Measurements from ENCODE around the gene SEMA6A. TPM values are rescaled to one million over a fixed set of nuclear protein-coding genes. Genes with fewer than 3 reads are reported as not detected.

SEMA6A gene
- total RNA-seq, 1 donor from 2014 or later, result not detected

- no peaks in the 10 kb centered on the region for H3K27me3 Mint-ChIP-seq (ENCODE audit: low read depth)
- intact Hi-C loops (cut with micrococcal nuclease), result no loop called here
- no peak for DNase-seq (ENCODE audit: low spot score)
- H3K9me3 Mint-ChIP-seq, result no peaks in the 10 kb centered on the region
- no peaks in the 10 kb centered on the region for H3K4me1 Mint-ChIP-seq (ENCODE audit: low read depth)
- no peak overlapping the region for H3K27ac Mint-ChIP-seq
- H3K4me3 Mint-ChIP-seq (ENCODE audit: low read depth), result no peak overlapping the region
- no peaks in the 10 kb centered on the region for H3K36me3 Mint-ChIP-seq (ENCODE audit: low read depth)
Measured at GRCh38 chr5:116536316-116537083, 38.1 kb downstream of the SEMA6A start.

GRCh38 chr5:116534964-116535651 is 39.5 kb downstream of the SEMA6A start:
- no peaks in the 10 kb centered on the region for H3K36me3 Mint-ChIP-seq (ENCODE audit: low read depth)
- no peaks in the 10 kb centered on the region for H3K9me3 Mint-ChIP-seq
- no peaks in the 10 kb centered on the region for H3K4me1 Mint-ChIP-seq (ENCODE audit: low read depth)
- intact Hi-C loops (cut with micrococcal nuclease), result no loop called here
- DNase-seq (ENCODE audit: low spot score), result no peak
- no peak overlapping the region for H3K4me3 Mint-ChIP-seq (ENCODE audit: low read depth)
- H3K27ac Mint-ChIP-seq, result no peak overlapping the region
- no peaks in the 10 kb centered on the region for H3K27me3 Mint-ChIP-seq (ENCODE audit: low read depth)

- DNase-seq (ENCODE audit: low spot score), result no peak
- intact Hi-C loops (cut with micrococcal nuclease), result no loop called here
- H3K4me3 Mint-ChIP-seq (ENCODE audit: low read depth), result no peak overlapping the region
- H3K27me3 Mint-ChIP-seq (ENCODE audit: low read depth), result no peaks in the 10 kb centered on the region
- no peak overlapping the region for H3K27ac Mint-ChIP-seq
- H3K9me3 Mint-ChIP-seq, result no peaks in the 10 kb centered on the region
- no peaks in the 10 kb centered on the region for H3K36me3 Mint-ChIP-seq (ENCODE audit: low read depth)
- H3K4me1 Mint-ChIP-seq (ENCODE audit: low read depth), result no peaks in the 10 kb centered on the region
Measured at GRCh38 chr5:116532762-116533525, 41.7 kb downstream of the SEMA6A start.

GRCh38 chr5:116531635-116532034 is 43.0 kb downstream of the SEMA6A start:
- Mint-ChIP-seq H3K9me3 (no peaks in the 10 kb centered on the region), H3K4me1 (ENCODE audit: low read depth) (no peaks in the 10 kb centered on the region), H3K4me3 (ENCODE audit: low read depth) (no peak overlapping the region), H3K36me3 (ENCODE audit: low read depth) (no peaks in the 10 kb centered on the region), H3K27me3 (ENCODE audit: low read depth) (no peaks in the 10 kb centered on the region), H3K27ac (no peak overlapping the region)
- DNase-seq (ENCODE audit: low spot score), result no peak
- intact Hi-C loops (cut with micrococcal nuclease), result no loop called here

GRCh38 chr5:116531117-116531516 is 43.5 kb downstream of the SEMA6A start:
- Mint-ChIP-seq H3K4me1 (ENCODE audit: low read depth) (no peaks in the 10 kb centered on the region), H3K36me3 (ENCODE audit: low read depth) (no peaks in the 10 kb centered on the region), H3K27ac (no peak overlapping the region), H3K27me3 (ENCODE audit: low read depth) (no peaks in the 10 kb centered on the region), H3K9me3 (no peaks in the 10 kb centered on the region), H3K4me3 (ENCODE audit: low read depth) (no peak overlapping the region)
- DNase-seq (ENCODE audit: low spot score), result no peak
- intact Hi-C loops (cut with micrococcal nuclease), result no loop called here

GRCh38 chr5:116530276-116530675 is 44.3 kb downstream of the SEMA6A start:
- H3K4me3 Mint-ChIP-seq (ENCODE audit: low read depth), result no peak overlapping the region
- no peaks in the 10 kb centered on the region for H3K36me3 Mint-ChIP-seq (ENCODE audit: low read depth)
- H3K9me3 Mint-ChIP-seq, result no peaks in the 10 kb centered on the region
- no peaks in the 10 kb centered on the region for H3K4me1 Mint-ChIP-seq (ENCODE audit: low read depth)
- intact Hi-C loops (cut with micrococcal nuclease), result no loop called here
- H3K27ac Mint-ChIP-seq, result no peak overlapping the region
- H3K27me3 Mint-ChIP-seq (ENCODE audit: low read depth), result no peaks in the 10 kb centered on the region
- no peak for DNase-seq (ENCODE audit: low spot score)

GRCh38 chr5:116529615-116530014 is 45.0 kb downstream of the SEMA6A start:
- no peaks in the 10 kb centered on the region for H3K4me1 Mint-ChIP-seq (ENCODE audit: low read depth)
- H3K9me3 Mint-ChIP-seq, result no peaks in the 10 kb centered on the region
- no peak for DNase-seq (ENCODE audit: low spot score)
- H3K27ac Mint-ChIP-seq, result no peak overlapping the region
- no peak overlapping the region for H3K4me3 Mint-ChIP-seq (ENCODE audit: low read depth)
- H3K27me3 Mint-ChIP-seq (ENCODE audit: low read depth), result no peaks in the 10 kb centered on the region
- H3K36me3 Mint-ChIP-seq (ENCODE audit: low read depth), result no peaks in the 10 kb centered on the region
- intact Hi-C loops (cut with micrococcal nuclease), result no loop called here

- no peaks in the 10 kb centered on the region for H3K36me3 Mint-ChIP-seq (ENCODE audit: low read depth)
- intact Hi-C loops (cut with micrococcal nuclease), result no loop called here
- no peak overlapping the region for H3K4me3 Mint-ChIP-seq (ENCODE audit: low read depth)
- no peak for DNase-seq (ENCODE audit: low spot score)
- no peaks in the 10 kb centered on the region for H3K27me3 Mint-ChIP-seq (ENCODE audit: low read depth)
- H3K4me1 Mint-ChIP-seq (ENCODE audit: low read depth), result no peaks in the 10 kb centered on the region
- no peak overlapping the region for H3K27ac Mint-ChIP-seq
- H3K9me3 Mint-ChIP-seq, result no peaks in the 10 kb centered on the region
Measured at GRCh38 chr5:116528519-116529234, 45.9 kb downstream of the SEMA6A start.

GRCh38 chr5:116527582-116527981 is 47.0 kb downstream of the SEMA6A start:
- no peaks in the 10 kb centered on the region for H3K4me1 Mint-ChIP-seq (ENCODE audit: low read depth)
- no peak overlapping the region for H3K27ac Mint-ChIP-seq
- no peaks in the 10 kb centered on the region for H3K27me3 Mint-ChIP-seq (ENCODE audit: low read depth)

GRCh38 chr5:116525674-116526073 is 48.9 kb downstream of the SEMA6A start:
- Mint-ChIP-seq H3K36me3 (ENCODE audit: low read depth) (no peaks in the 10 kb centered on the region), H3K4me1 (ENCODE audit: low read depth) (no peaks in the 10 kb centered on the region), H3K27ac (no peak overlapping the region), H3K27me3 (ENCODE audit: low read depth) (peaks cover 1% of the 10 kb centered on the region), H3K4me3 (ENCODE audit: low read depth) (no peak overlapping the region), H3K9me3 (no peaks in the 10 kb centered on the region)
- no peak for DNase-seq (ENCODE audit: low spot score)
- intact Hi-C loops (cut with micrococcal nuclease), result no loop called here

More at GRCh38 chr5:116527582-116527981, 47.0 kb downstream of the SEMA6A start:
- no peaks in the 10 kb centered on the region for H3K36me3 Mint-ChIP-seq (ENCODE audit: low read depth)
- DNase-seq (ENCODE audit: low spot score), result no peak
- intact Hi-C loops (cut with micrococcal nuclease), result no loop called here
- no peak overlapping the region for H3K4me3 Mint-ChIP-seq (ENCODE audit: low read depth)
- no peaks in the 10 kb centered on the region for H3K9me3 Mint-ChIP-seq

GRCh38 chr5:116524966-116525365 is 49.7 kb downstream of the SEMA6A start:
- Mint-ChIP-seq H3K27ac (no peak overlapping the region), H3K9me3 (no peaks in the 10 kb centered on the region), H3K4me3 (ENCODE audit: low read depth) (no peak overlapping the region), H3K27me3 (ENCODE audit: low read depth) (peaks cover 1% of the 10 kb centered on the region), H3K4me1 (ENCODE audit: low read depth) (no peaks in the 10 kb centered on the region), H3K36me3 (ENCODE audit: low read depth) (no peaks in the 10 kb centered on the region)
- intact Hi-C loops (cut with micrococcal nuclease), result no loop called here
- no peak for DNase-seq (ENCODE audit: low spot score)

GRCh38 chr5:116524051-116524904 is 50.3 kb downstream of the SEMA6A start:
- no peaks in the 10 kb centered on the region for H3K9me3 Mint-ChIP-seq
- H3K27me3 Mint-ChIP-seq (ENCODE audit: low read depth), result peaks cover 1% of the 10 kb centered on the region
- DNase-seq (ENCODE audit: low spot score), result no peak
- H3K4me3 Mint-ChIP-seq (ENCODE audit: low read depth), result no peak overlapping the region
- no peak overlapping the region for H3K27ac Mint-ChIP-seq
- no peaks in the 10 kb centered on the region for H3K4me1 Mint-ChIP-seq (ENCODE audit: low read depth)
- no peaks in the 10 kb centered on the region for H3K36me3 Mint-ChIP-seq (ENCODE audit: low read depth)
- intact Hi-C loops (cut with micrococcal nuclease), result no loop called here

Data from activated T-helper 2 cell treated with anti-CD3 and anti-CD28 coated beads, Interferon-gamma antibody, Interleukin-2, Interleukin-4, amounts not matched to agents 10 μg/mL and 5 μg/mL and 100 μg/mL, durations not matched to agents 14 hours and 24 hours and 36 hours (primary cell).